HEK293 (cell line): ENCODE results near the gene SMARCA2.

Source experiments
- CTCF ChIA-PET: fragments of 350-600 bp; formaldehyde crosslinking; extraction: SDS; loops from one replicate; lab custom pipeline; 2021; ENCODE audit warnings: antibody characterized with exemption; lab: Yijun Ruan, JAX
- POLR2A ChIA-PET: fragments of 300-600 bp; formaldehyde crosslinking; extraction: SDS; loops from one replicate; lab custom pipeline; 2020; ENCODE audit warnings: antibody characterized with exemption, inconsistent platforms; lab: Yijun Ruan, JAX
- H3K27ac ChIP-seq: fragments of 200-500 bp; sonication (Bioruptor generic); 2 replicates; pipeline ENCODE4 v1.5.1; 2014; ENCODE audit warnings: low read depth, low read length, control low read depth, inconsistent platforms; ENCODE audit errors: extremely low read depth
- H3K36me3 ChIP-seq, 2 experiments: fragments of 200-500 bp in 1 of 2; sonication (Bioruptor generic) in 1 of 2; 1 replicate in 1 of 2; 2 replicates in 1 of 2; pipeline ENCODE4 v1.5.1; 2014 to 2017; ENCODE audit warnings: inconsistent platforms in 2 of 2, low read length in 2 of 2; ENCODE audit not compliant: control insufficient read depth in 2 of 2, insufficient read depth in 1 of 2
- H3K4me1 ChIP-seq: fragments of 200-500 bp; sonication (Bioruptor generic); 2 replicates; pipeline ENCODE4 v1.5.1; 2014; ENCODE audit warnings: mild to moderate bottlenecking, low read length, inconsistent platforms; ENCODE audit not compliant: control insufficient read depth, insufficient read depth
- H3K4me3 ChIP-seq: 2 replicates; pipeline ENCODE4 v1.5.1; 2011; ENCODE audit warnings: low read depth, mild to moderate bottlenecking, control low read depth, low read length, moderate library complexity
- H3K9me3 ChIP-seq: fragments of 200-500 bp; sonication (Bioruptor generic); 2 replicates; pipeline ENCODE4 v1.5.1; 2014; ENCODE audit warnings: low read depth, low read length, inconsistent platforms; ENCODE audit not compliant: control insufficient read depth, insufficient read depth
- ELK4 ChIP-seq: IDR thresholded peaks from 2 replicates; pipeline ENCODE4 v1.6.1; 2011; ENCODE audit warnings: mild to moderate bottlenecking, low read depth, low read length, borderline replicate concordance
- MYNN ChIP-seq: fragments of 450-650 bp; formaldehyde crosslinking; IDR thresholded peaks from 2 replicates; pipeline ENCODE4 v1.5.1; 2016; ENCODE audit warnings: missing biosample characterization, missing genetic modification characterization, borderline replicate concordance
- PRDM2 ChIP-seq: fragments of 450-650 bp; formaldehyde crosslinking; IDR thresholded peaks from 2 replicates; pipeline ENCODE4 v1.5.1; 2016; ENCODE audit warnings: missing biosample characterization, missing genetic modification characterization, borderline replicate concordance
- SP3 ChIP-seq: fragments of 450-650 bp; formaldehyde crosslinking; IDR thresholded peaks from 2 replicates; pipeline ENCODE4 v1.5.1; 2016; ENCODE audit warnings: missing biosample characterization, missing genetic modification characterization
- SP7 ChIP-seq: fragments of 450-650 bp; formaldehyde crosslinking; IDR thresholded peaks from 2 replicates; pipeline ENCODE4 v1.5.1; 2016; ENCODE audit warnings: missing biosample characterization, missing genetic modification characterization
- ZBTB10 ChIP-seq: fragments of 450-650 bp; formaldehyde crosslinking; IDR thresholded peaks from 2 replicates; pipeline ENCODE4 v1.5.1; 2016; ENCODE audit warnings: missing biosample characterization, missing genetic modification characterization
- ZNF10 ChIP-seq: fragments of 450-650 bp; formaldehyde crosslinking; IDR thresholded peaks from 2 replicates; pipeline ENCODE4 v1.5.1; 2017; ENCODE audit warnings: missing biosample characterization, missing genetic modification characterization
- ZNF133 ChIP-seq: fragments of 450-650 bp; formaldehyde crosslinking; IDR thresholded peaks from 2 replicates; pipeline ENCODE4 v1.5.1; 2016; ENCODE audit warnings: missing biosample characterization, missing genetic modification characterization
- ZNF169 ChIP-seq: fragments of 450-650 bp; formaldehyde crosslinking; IDR thresholded peaks from 2 replicates; pipeline ENCODE4 v1.5.1; 2016; ENCODE audit warnings: missing biosample characterization, missing genetic modification characterization
- ZNF174 ChIP-seq: fragments of 450-650 bp; formaldehyde crosslinking; IDR thresholded peaks from 2 replicates; pipeline ENCODE4 v1.5.0; 2017; ENCODE audit warnings: missing biosample characterization, mild to moderate bottlenecking, missing genetic modification characterization
- ZNF239 ChIP-seq: fragments of 450-650 bp; formaldehyde crosslinking; IDR thresholded peaks from 2 replicates; pipeline ENCODE4 v1.5.1; 2016; ENCODE audit warnings: missing biosample characterization, missing genetic modification characterization
- ZNF423 ChIP-seq: fragments of 450-650 bp; formaldehyde crosslinking; IDR thresholded peaks from 2 replicates; pipeline ENCODE4 v1.5.1; 2016; ENCODE audit warnings: missing biosample characterization, missing genetic modification characterization
- ZNF426 ChIP-seq: fragments of 450-650 bp; formaldehyde crosslinking; IDR thresholded peaks from 2 replicates; pipeline ENCODE4 v1.5.1; 2017; ENCODE audit warnings: missing biosample characterization, missing genetic modification characterization, mild to moderate bottlenecking, inconsistent platforms, moderate library complexity
- ZNF600 ChIP-seq: fragments of 450-650 bp; formaldehyde crosslinking; IDR thresholded peaks from 2 replicates; pipeline ENCODE4 v1.5.1; 2016; ENCODE audit warnings: missing biosample characterization, missing genetic modification characterization
- ZNF629 ChIP-seq: fragments of 450-650 bp; formaldehyde crosslinking; IDR thresholded peaks from 2 replicates; pipeline ENCODE4 v1.5.1; 2017; ENCODE audit warnings: missing biosample characterization, missing genetic modification characterization
- ZNF747 ChIP-seq: fragments of 450-650 bp; formaldehyde crosslinking; IDR thresholded peaks from 2 replicates; pipeline ENCODE4 v1.5.1; 2016; ENCODE audit warnings: missing biosample characterization, missing genetic modification characterization
- ZNF777 ChIP-seq: fragments of 450-650 bp; formaldehyde crosslinking; IDR thresholded peaks from 2 replicates; pipeline ENCODE4 v1.5.1; 2017; ENCODE audit warnings: missing biosample characterization, missing genetic modification characterization, borderline replicate concordance
- ZNF843 ChIP-seq: fragments of 450-650 bp; formaldehyde crosslinking; IDR thresholded peaks from 2 replicates; pipeline ENCODE4 v1.5.1; 2016; ENCODE audit warnings: missing biosample characterization, missing genetic modification characterization
- TF ChIP-seq, protein P1 (sequence below): fragments of 450-650 bp; formaldehyde crosslinking; IDR thresholded peaks from 2 replicates; pipeline ENCODE4 v1.5.1; 2017; ENCODE audit warnings: missing biosample characterization, missing genetic modification characterization
- TF ChIP-seq, protein P2 (sequence below): fragments of 450-650 bp; formaldehyde crosslinking; IDR thresholded peaks from 2 replicates; pipeline ENCODE4 v1.5.1; 2016; ENCODE audit warnings: missing biosample characterization, missing genetic modification characterization

SMARCA2 gene

DNA sequence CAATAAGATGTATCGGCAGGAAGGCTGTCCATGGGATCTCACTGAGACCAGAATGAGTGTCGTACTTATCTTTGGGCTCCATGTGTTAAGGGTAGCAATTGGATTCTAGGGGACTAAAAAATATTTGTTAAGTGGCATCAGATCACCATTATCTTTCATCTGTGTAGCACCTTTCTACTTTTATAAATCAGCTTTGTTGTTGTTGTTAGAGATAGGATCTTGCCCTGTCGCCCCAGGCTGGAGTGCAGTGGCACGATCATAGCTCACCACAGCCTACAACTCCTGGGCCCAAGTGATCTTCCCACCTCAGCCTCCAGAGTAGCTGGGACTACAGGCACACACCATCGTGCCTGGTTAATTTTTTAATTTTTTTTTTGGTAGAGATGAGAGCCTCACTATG, 220.5 kb downstream of the SMARCA2 start:
- ChIA-PET POLR2A (no interaction called here), CTCF (interaction anchor here (0.6 kb wide), 1 partner anchor 14 kb away, joined by 5 read pairs; no protein-coding TSS in a partner anchor)
- Histone ChIP-seq H3K9me3 (no peaks in the 10 kb centered on the region), H3K36me3 (no peaks in the 10 kb centered on the region), H3K27ac (no peak overlapping the region), H3K4me1 (no peaks in the 10 kb centered on the region), H3K4me3 (no peak overlapping the region)
- TF ChIP-seq, protein P1, sequence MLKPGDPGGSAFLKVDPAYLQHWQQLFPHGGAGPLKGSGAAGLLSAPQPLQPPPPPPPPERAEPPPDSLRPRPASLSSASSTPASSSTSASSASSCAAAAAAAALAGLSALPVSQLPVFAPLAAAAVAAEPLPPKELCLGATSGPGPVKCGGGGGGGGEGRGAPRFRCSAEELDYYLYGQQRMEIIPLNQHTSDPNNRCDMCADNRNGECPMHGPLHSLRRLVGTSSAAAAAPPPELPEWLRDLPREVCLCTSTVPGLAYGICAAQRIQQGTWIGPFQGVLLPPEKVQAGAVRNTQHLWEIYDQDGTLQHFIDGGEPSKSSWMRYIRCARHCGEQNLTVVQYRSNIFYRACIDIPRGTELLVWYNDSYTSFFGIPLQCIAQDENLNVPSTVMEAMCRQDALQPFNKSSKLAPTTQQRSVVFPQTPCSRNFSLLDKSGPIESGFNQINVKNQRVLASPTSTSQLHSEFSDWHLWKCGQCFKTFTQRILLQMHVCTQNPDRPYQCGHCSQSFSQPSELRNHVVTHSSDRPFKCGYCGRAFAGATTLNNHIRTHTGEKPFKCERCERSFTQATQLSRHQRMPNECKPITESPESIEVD (tag by site-specific recombination) = no peak
- TF ChIP-seq ZBTB10 (tag by site-specific recombination) (no peak), ZNF629 (tag by site-specific recombination) (no peak), ZNF174 (tag by site-specific recombination) (no peak), ZNF843 (tag by site-specific recombination) (no peak), PRDM2 (tag by site-specific recombination) (no peak), SP3 (no peak), ELK4 (no peak), ZNF239 (no peak), ZNF169 (tag by site-specific recombination) (no peak), ZNF10 (tag by site-specific recombination) (no peak), SP7 (tag by site-specific recombination) (no peak), ZNF600 (no peak), MYNN (tag by site-specific recombination) (no peak), ZNF426 (tag by site-specific recombination) (no peak), ZNF133 (tag by site-specific recombination) (no peak), ZNF777 (tag by site-specific recombination) (no peak), ZNF423 (tag by site-specific recombination) (no peak), ZNF747 (no peak)
- TF ChIP-seq, protein P2, sequence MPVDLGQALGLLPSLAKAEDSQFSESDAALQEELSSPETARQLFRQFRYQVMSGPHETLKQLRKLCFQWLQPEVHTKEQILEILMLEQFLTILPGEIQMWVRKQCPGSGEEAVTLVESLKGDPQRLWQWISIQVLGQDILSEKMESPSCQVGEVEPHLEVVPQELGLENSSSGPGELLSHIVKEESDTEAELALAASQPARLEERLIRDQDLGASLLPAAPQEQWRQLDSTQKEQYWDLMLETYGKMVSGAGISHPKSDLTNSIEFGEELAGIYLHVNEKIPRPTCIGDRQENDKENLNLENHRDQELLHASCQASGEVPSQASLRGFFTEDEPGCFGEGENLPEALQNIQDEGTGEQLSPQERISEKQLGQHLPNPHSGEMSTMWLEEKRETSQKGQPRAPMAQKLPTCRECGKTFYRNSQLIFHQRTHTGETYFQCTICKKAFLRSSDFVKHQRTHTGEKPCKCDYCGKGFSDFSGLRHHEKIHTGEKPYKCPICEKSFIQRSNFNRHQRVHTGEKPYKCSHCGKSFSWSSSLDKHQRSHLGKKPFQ (tag by site-specific recombination) = no peak
